Mucosa of rectum (tissue), 2 donors: ENCODE results near the gene N4BP2.

Source experiments
- H3K27ac ChIP-seq, 2 donors: one replicate each; pipeline ENCODE4 v1.7.0; 2013; ENCODE audit warnings: inconsistent platforms in 2 of 2, low read depth in 2 of 2, low read length in 2 of 2
- H3K27me3 ChIP-seq, 2 donors: one replicate each; pipeline ENCODE4 v1.7.0; 2013; ENCODE audit warnings: low read length in 2 of 2; ENCODE audit not compliant: control insufficient read depth in 2 of 2, insufficient read depth in 2 of 2
- H3K36me3 ChIP-seq, 2 donors: one replicate each; pipeline ENCODE4 v1.7.0; 2013; ENCODE audit warnings: low read length in 2 of 2; ENCODE audit not compliant: control insufficient read depth in 2 of 2, insufficient read depth in 2 of 2
- H3K4me1 ChIP-seq, 2 donors: one replicate each; pipeline ENCODE4 v1.7.0; 2013; ENCODE audit warnings: low read length in 2 of 2, mild to moderate bottlenecking in 1 of 2; ENCODE audit not compliant: control insufficient read depth in 2 of 2, insufficient read depth in 2 of 2
- H3K4me3 ChIP-seq, 2 donors: one replicate each; pipeline ENCODE4 v1.7.0; 2013; ENCODE audit warnings: low read length in 2 of 2
- H3K9ac ChIP-seq, 2 donors: one replicate each; pipeline ENCODE4 v1.7.0; 2013; ENCODE audit warnings: low read length in 2 of 2, low read depth in 1 of 2, mild to moderate bottlenecking in 1 of 2
- H3K9me3 ChIP-seq, 2 donors: one replicate each; pipeline ENCODE4 v1.7.0; 2013; ENCODE audit warnings: low read length in 2 of 2; ENCODE audit not compliant: control insufficient read depth in 2 of 2
- donor health status: healthy.
- donor health status: Normal muscosa, but diverticular disease.

N4BP2 gene

DNA sequence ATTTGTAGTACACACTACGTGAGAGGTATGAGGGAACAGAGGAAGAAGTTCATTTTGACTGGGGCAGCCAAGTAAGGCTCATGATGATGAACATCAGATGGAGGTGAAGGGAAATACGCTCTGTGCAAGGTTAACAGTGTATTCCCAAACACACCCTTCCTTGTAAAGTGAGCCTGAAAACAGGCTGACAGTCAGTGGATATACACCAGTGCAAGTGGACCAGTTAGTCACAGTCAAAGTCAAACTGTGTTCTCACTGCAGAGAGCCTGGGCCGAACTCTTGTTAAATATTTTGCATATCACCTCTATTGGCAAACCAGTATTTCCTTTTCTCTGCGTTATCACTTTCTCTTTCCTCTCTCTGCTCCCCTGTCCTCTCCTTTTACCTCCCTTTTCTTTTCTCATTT, 116.8 kb downstream of the N4BP2 start:
- Histone ChIP-seq H3K9me3 (no peaks in the 10 kb centered on the region), H3K4me3 (no peak overlapping the region), H3K27ac (no peak overlapping the region), H3K27me3 (peaks cover 0 to 3% of the 10 kb centered on the region in 2 donors), H3K4me1 (no peaks in the 10 kb centered on the region), H3K9ac (no peak overlapping the region), H3K36me3 (no peaks in the 10 kb centered on the region)

DNA sequence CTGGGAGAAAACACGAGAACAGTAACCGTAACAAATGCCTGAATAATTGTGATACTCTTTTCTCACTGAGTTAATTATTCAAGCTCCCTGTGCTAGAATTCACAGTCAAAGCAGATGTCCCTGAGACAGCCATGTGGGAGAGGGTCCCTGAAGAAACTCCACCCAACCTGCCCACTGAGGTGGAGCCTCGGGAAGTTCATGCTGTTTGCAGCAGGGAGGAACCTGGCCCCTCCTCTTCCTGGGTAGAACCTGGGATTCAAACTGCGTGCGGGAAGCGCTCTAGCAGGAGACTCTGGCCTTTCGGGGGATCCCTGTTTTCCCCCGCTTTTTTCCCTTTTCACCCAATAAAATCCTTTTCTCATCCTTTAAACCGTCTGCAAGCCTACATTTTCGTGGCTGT, 120.0 kb downstream of the N4BP2 start:
- Histone ChIP-seq H3K4me1 (no peaks in the 10 kb centered on the region), H3K27ac (no peak overlapping the region), H3K27me3 (peaks cover 0 to 7% of the 10 kb centered on the region in 2 donors), H3K9ac (no peak overlapping the region), H3K4me3 (peak overlapping the region in 1 of 2 donors; percentile 26), H3K36me3 (no peaks in the 10 kb centered on the region), H3K9me3 (no peaks in the 10 kb centered on the region)

- no peak overlapping the region for H3K4me3 ChIP-seq
- H3K27ac ChIP-seq: no peak overlapping the region
- no peak overlapping the region for H3K9ac ChIP-seq
- H3K36me3 ChIP-seq: no peaks in the 10 kb centered on the region
- no peaks in the 10 kb centered on the region for H3K4me1 ChIP-seq
- H3K27me3 ChIP-seq: peaks cover 0 to 7% of the 10 kb centered on the region in 2 donors
- H3K9me3 ChIP-seq: no peaks in the 10 kb centered on the region
These were observed 120.9 kb downstream of the N4BP2 start for GRCh38 chr4:40177591-40177990.

- H3K36me3 ChIP-seq: no peaks in the 10 kb centered on the region
These were observed 122.0 kb downstream of the N4BP2 start for GRCh38 chr4:40178672-40179071.

DNA sequence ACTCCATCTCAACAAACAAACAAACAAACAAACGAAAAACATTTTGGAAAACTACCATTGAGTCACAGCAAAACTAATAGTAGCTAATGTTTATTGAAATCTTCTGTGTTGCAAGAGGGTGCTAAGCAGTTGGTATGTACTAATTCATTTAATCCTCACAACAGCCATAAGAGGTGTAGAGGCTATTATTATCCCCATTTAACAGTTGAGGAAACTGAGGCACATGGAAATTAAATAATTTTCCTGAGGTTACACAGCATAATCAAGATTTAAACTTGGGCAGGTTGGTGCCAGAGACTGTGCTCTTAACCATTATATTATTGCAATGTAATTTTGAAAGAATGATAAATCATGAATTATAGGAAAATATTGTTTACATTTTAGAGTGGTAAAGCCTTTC, 122.7 kb downstream of the N4BP2 start:
- no peak overlapping the region for H3K9ac ChIP-seq
- no peak overlapping the region for H3K4me3 ChIP-seq
- H3K27ac ChIP-seq: no peak overlapping the region
- H3K36me3 ChIP-seq: no peaks in the 10 kb centered on the region
- no peaks in the 10 kb centered on the region for H3K4me1 ChIP-seq
- peaks cover 0 to 7% of the 10 kb centered on the region in 2 donors for H3K27me3 ChIP-seq
- no peaks in the 10 kb centered on the region for H3K9me3 ChIP-seq

More at GRCh38 chr4:40178672-40179071, 122.0 kb downstream of the N4BP2 start:
- H3K4me1 ChIP-seq: no peaks in the 10 kb centered on the region
- H3K27ac ChIP-seq: no peak overlapping the region
- no peak overlapping the region for H3K4me3 ChIP-seq
- no peaks in the 10 kb centered on the region for H3K9me3 ChIP-seq
- no peak overlapping the region for H3K9ac ChIP-seq
- peaks cover 0 to 7% of the 10 kb centered on the region in 2 donors for H3K27me3 ChIP-seq

DNA sequence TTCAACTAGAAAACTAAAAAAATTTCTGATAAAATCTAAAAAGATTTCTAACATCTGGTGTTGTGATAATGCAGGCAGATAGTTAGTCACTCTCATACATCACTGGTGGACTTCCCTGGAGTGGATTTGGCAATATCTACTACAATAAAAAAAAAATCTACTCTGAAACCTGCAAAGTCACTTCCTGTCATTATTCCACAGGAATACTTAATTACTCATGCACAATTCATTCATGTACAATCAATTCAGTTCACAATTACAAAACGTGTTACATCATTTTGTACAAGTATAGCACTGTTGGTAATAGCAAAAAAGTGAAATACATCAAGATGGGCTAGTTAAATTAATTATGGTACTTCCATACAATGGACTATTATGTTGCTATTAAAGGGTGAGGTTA, 123.7 kb downstream of the N4BP2 start:
- Histone ChIP-seq H3K9me3 (no peaks in the 10 kb centered on the region), H3K4me1 (no peaks in the 10 kb centered on the region), H3K27ac (no peak overlapping the region), H3K36me3 (no peaks in the 10 kb centered on the region), H3K4me3 (no peak overlapping the region), H3K27me3 (peaks cover 0 to 7% of the 10 kb centered on the region in 2 donors), H3K9ac (no peak overlapping the region)

DNA sequence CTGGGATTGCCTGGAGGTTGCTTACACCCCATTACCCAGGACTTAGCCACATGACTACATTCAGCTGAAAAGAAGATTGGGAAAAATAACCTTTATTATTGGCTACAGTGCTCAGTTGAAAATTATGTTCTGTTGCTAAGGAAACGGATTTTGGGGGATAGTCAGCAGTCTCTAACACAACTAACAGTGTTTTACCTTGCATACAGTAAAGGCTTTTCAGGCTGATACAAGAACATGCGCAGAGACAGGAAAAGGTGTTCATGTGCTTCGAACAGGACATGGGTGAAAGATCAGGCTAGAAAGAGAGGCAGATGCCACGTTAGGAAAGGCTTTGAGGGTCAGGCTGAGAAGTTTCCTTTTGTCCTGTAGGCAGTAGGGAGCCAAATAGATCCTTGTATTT, 125.4 kb downstream of the N4BP2 start:
- Histone ChIP-seq H3K9me3 (no peaks in the 10 kb centered on the region), H3K36me3 (no peaks in the 10 kb centered on the region), H3K27me3 (peaks cover 0 to 7% of the 10 kb centered on the region in 2 donors), H3K27ac (no peak overlapping the region), H3K9ac (no peak overlapping the region), H3K4me1 (no peaks in the 10 kb centered on the region), H3K4me3 (no peak overlapping the region)

DNA sequence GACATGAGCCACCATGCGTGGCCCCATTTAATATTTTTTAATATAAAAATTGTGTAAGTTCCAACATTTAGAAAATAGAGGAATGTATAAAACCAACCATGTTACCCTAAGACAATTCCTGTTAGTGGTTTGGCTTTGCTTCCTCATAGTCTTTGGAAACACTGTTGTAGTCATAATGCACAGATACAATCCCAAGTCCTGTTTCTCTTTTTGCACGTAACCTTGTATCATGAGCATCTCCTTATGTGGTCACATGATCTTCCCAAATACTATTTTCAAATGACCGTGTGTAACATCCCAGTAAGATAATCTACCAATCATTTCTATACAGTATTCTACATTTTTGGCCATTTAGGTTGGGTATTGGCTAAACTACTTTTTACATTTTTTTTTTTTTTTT, 126.3 kb downstream of the N4BP2 start:
- Histone ChIP-seq H3K4me3 (no peak overlapping the region), H3K27ac (no peak overlapping the region), H3K9me3 (no peaks in the 10 kb centered on the region)

GRCh38 chr4:40183615-40184411, 127.2 kb downstream of the N4BP2 start:
- Histone ChIP-seq H3K4me3 (no peak overlapping the region), H3K4me1 (no peaks in the 10 kb centered on the region), H3K9me3 (no peaks in the 10 kb centered on the region), H3K36me3 (no peaks in the 10 kb centered on the region), H3K27ac (no peak overlapping the region), H3K27me3 (peaks cover 0 to 4% of the 10 kb centered on the region in 2 donors), H3K9ac (no peak overlapping the region)

More for the DNA sequence above, 126.3 kb downstream of the N4BP2 start:
- Histone ChIP-seq H3K9ac (no peak overlapping the region), H3K27me3 (peaks cover 0 to 4% of the 10 kb centered on the region in 2 donors), H3K36me3 (no peaks in the 10 kb centered on the region), H3K4me1 (no peaks in the 10 kb centered on the region)

DNA sequence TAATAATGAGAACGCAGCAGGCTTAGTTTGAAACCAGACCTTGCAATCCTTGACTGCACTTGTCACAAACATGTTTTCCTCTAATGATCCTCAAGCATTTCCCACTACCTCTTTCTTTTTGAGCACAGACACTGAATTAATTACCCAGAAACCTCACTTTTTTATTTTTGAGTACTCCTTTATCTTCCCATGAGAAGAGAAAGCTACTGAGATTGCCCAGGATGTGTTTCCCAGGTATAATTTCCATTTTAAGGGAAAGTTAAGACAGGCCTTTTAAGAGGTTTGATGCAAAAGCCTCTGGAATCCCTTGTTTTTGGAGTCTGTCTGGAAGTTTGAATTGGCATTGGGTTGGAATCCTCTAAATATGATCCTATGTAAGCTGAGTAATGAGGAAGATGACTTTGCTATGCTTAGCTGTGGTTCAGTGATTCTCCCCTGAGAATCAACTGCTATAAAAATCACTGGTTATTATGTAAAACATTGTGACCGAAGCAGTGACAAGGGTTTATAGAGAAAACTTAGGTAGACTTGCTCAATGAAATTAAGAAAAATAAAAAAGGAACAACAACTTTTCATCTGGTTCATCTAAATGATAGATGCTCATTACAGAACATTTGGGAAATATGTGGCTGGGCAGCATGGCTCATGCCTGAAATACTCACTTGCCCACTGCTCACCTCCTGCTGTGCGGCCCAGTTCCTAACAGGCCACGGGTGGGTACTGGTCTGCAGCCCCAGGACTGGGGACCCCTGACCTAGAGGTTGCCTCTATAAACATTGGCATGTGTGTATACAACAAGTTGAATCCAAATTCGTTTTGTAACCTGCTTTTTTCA, 129.4 kb downstream of the N4BP2 start:
- Histone ChIP-seq H3K27ac (no peak overlapping the region), H3K9me3 (no peaks in the 10 kb centered on the region), H3K27me3 (no peaks in the 10 kb centered on the region), H3K9ac (peak overlapping the region in 1 of 2 donors; percentile 19), H3K36me3 (no peaks in the 10 kb centered on the region), H3K4me1 (peaks cover 5% of the 10 kb centered on the region in 2 donors), H3K4me3 (no peak overlapping the region)
